PC-3 (cell line): ENCODE data around the gene BRD4. TPM values are rescaled to one million over a fixed set of nuclear protein-coding genes. Genes with fewer than 3 reads are reported as not detected.

Experiments
- ATAC-seq: fragments of 200-7000 bp; cut with Tn5 transposase; 2 replicates; pipeline ENCODE4 v1.9.1; 2020; ENCODE audit warnings: mild to moderate bottlenecking, moderate library complexity
- BruUV-seq: library from RNA; stranded (reverse); fragments of 400-500 nt; replicated peaks from 2 replicates; lab custom pipeline; 2021; lab: Mats Ljungman, UMichigan
- CTCF ChIA-PET: fragments of 300-600 bp; sonication (Branson Sonifier 250); formaldehyde crosslinking; loops from one replicate; lab custom pipeline; 2022; ENCODE audit warnings: antibody characterized with exemption; lab: Charles Lee
- POLR2A ChIA-PET: fragments of 300-600 bp; sonication (Branson Sonifier 250); formaldehyde crosslinking; loops from one replicate; lab custom pipeline; 2022; ENCODE audit warnings: antibody characterized with exemption; ENCODE audit not compliant: unreplicated experiment; lab: Charles Lee
- DNase-seq: peaks from one replicate; pipeline ENCODE4 v3.0.0-alpha.2; 2015
- H2AFZ ChIP-seq: fragments of 300-600 bp; sonication (generic); 2 replicates; pipeline ENCODE4 v1.6.0; 2016; ENCODE audit warnings: antibody characterized with exemption, low read length
- H3F3A ChIP-seq: fragments of 300-600 bp; sonication (generic); one replicate; pipeline ENCODE4 v1.6.0; 2017; ENCODE audit warnings: antibody characterized with exemption, low read length, control low read depth, mild to moderate bottlenecking; ENCODE audit not compliant: unreplicated experiment
- H3K27ac ChIP-seq: fragments of 300-600 bp; sonication (generic); 2 replicates; pipeline ENCODE4 v1.5.1; 2016; ENCODE audit warnings: mild to moderate bottlenecking, low read length
- H3K27me3 ChIP-seq: fragments of 300-600 bp; sonication (generic); 2 replicates; pipeline ENCODE4 v1.6.1; 2016; ENCODE audit warnings: low read length, mixed read lengths
- H3K36me3 ChIP-seq: fragments of 300-600 bp; sonication (generic); 2 replicates; pipeline ENCODE4 v1.6.1; 2016; ENCODE audit warnings: low read depth, mixed run types, low read length, mixed read lengths
- H3K4me1 ChIP-seq: fragments of 300-600 bp; sonication (generic); 2 replicates; pipeline ENCODE4 v1.5.1; 2016; ENCODE audit warnings: low read length; ENCODE audit not compliant: insufficient read depth
- H3K4me2 ChIP-seq: fragments of 300-600 bp; sonication (generic); 2 replicates; pipeline ENCODE4 v1.6.0; 2016; ENCODE audit warnings: low read length
- H3K4me3 ChIP-seq: fragments of 300-600 bp; sonication (generic); 2 replicates; pipeline ENCODE4 v1.5.1; 2016; ENCODE audit warnings: mild to moderate bottlenecking, low read length, mixed read lengths
- H3K79me2 ChIP-seq: fragments of 300-600 bp; sonication (generic); 2 replicates; pipeline ENCODE4 v1.6.1; 2017; ENCODE audit warnings: low read length, mixed read lengths
- H3K9ac ChIP-seq: fragments of 300-600 bp; sonication (generic); 2 replicates; pipeline ENCODE4 v1.6.0; 2016; ENCODE audit warnings: mild to moderate bottlenecking, low read length
- H3K9me2 ChIP-seq: fragments of 300-600 bp; sonication (generic); replicated peaks from 2 replicates; pipeline ENCODE4 v1.6.1; 2016; ENCODE audit warnings: mixed run types, low read length, mixed read lengths
- H3K9me3 ChIP-seq: fragments of 300-600 bp; sonication (generic); 2 replicates; pipeline ENCODE4 v1.6.1; 2016; ENCODE audit warnings: low read length, mixed read lengths
- H4K20me1 ChIP-seq: fragments of 300-600 bp; sonication (generic); 2 replicates; pipeline ENCODE4 v1.6.1; 2016; ENCODE audit warnings: low read length, mixed read lengths
- EZH2 ChIP-seq: fragments of 300-600 bp; sonication (generic); IDR thresholded peaks from one replicate; pipeline ENCODE4 v1.6.1; 2017; ENCODE audit warnings: antibody characterized with exemption, mild to moderate bottlenecking, low read length; ENCODE audit not compliant: unreplicated experiment
- EZH2phosphoT487 ChIP-seq: fragments of 300-600 bp; sonication (generic); IDR thresholded peaks from 2 replicates; pipeline ENCODE4 v1.6.1; 2018; ENCODE audit warnings: mild to moderate bottlenecking, antibody characterized with exemption, low read length, borderline replicate concordance
- intact Hi-C: fragments of 100-400 bp; cut with micrococcal nuclease; formaldehyde crosslinking; loops from 2 replicates; pipeline ENCODE4 v1.9.0; 2023
- total RNA-seq: library from RNA; depleted of rRNA; stranded (reverse); fragments of >200 nt; gene quantifications from 2 replicates; pipeline ENCODE4 v1.2.3, GENCODE V29; 2014
- TF ChIP-seq, protein P1 (sequence below): fragments of 300-600 bp; sonication (generic); conservative IDR thresholded peaks from 2 replicates; pipeline ENCODE4 v1.5.1; 2017; ENCODE audit warnings: antibody characterized with exemption, low read depth, mild to moderate bottlenecking, low read length

Gene BRD4
- total RNA-seq, 1 experiment from 2014 or later = 20.9 TPM

DNA sequence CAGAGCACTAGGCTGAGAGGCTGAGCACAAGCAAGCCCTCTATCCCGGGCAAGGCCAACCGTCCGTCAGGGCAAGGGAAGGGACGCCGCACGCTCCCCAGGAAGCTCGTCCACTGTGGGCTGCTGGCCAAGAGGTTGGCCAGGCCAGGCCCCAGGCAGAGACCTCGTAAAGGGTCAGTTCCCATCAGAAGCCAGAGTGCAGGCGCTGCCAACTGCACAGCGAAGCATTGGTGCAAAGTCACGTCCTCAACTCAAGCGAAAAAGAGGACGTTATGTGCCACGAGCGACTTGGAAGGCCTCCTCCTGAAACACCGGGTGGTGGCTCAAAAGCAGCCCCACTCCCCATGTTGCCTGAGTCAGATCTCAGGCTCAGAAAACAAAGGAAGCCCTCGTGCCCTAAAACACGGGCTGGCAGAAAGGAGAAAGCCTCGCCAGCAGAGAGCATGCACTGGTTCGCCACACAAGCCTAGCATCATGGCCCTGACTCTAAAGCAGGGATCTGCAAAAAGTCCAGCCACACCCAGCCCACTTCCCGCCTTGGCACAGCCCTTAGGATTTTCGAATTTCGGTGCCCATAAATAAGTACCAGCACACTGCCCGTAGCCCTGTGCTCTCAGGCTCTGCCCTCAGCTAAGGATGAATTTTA lies 42.6 kb upstream of the BRD4 start:
- Histone ChIP-seq H3K9me2 (no peaks in the 10 kb centered on the region), H4K20me1 (peaks cover 33% of the 10 kb centered on the region), H3K4me1 (peaks cover 11% of the 10 kb centered on the region), H3F3A (no peaks in the 10 kb centered on the region), H3K9me3 (no peaks in the 10 kb centered on the region), H3K27ac (no peak overlapping the region), H2AFZ (no peak overlapping the region), H3K79me2 (peaks cover 78% of the 10 kb centered on the region), H3K36me3 (peaks cover 36% of the 10 kb centered on the region), H3K27me3 (no peaks in the 10 kb centered on the region), H3K9ac (no peak overlapping the region), H3K4me2 (no peak overlapping the region), H3K4me3 (no peak overlapping the region)
- DNase-seq = no peak
- ATAC-seq = no peak
- ChIA-PET CTCF (no interaction called here), POLR2A (no interaction called here)
- BruUV-seq = no TSS peak
- TF ChIP-seq EZH2 = no peak
- intact Hi-C loops = no loop called here

DNA sequence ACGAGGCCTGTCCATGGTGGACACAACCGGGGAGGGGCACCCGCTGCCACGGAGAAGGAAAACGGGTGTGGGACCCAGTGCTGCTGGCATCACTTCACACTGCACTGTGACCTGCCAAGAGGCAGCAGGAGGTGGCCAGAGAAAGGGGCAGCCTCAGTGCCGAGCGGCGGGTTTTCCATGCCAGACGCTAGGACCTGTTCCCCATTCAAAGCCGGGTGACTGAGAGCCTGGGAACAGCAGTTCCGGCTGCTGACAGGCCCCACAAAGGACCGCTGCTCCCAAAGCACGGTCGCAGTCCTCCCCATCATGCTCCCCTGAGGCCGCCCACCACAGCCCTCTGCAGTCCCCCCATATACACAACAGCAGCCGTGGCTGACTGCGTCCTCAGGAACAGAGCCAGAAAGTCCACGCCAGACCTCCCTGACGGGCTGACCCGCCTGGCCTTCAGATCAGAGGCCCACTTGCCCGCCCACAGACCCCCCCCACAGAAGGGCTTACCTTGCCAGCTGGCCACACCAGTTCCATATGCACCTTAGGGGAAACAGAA lies 41.8 kb upstream of the BRD4 start:
- no peaks in the 10 kb centered on the region for H3K27me3 ChIP-seq
- peaks cover 38% of the 10 kb centered on the region for H3K36me3 ChIP-seq
- ChIA-PET CTCF (no interaction called here), POLR2A (no interaction called here)
- H3K4me2 ChIP-seq = no peak overlapping the region
- H3K9ac ChIP-seq = no peak overlapping the region
- H3K4me1 ChIP-seq = peaks cover 11% of the 10 kb centered on the region
- H2AFZ ChIP-seq = no peak overlapping the region
- no peaks in the 10 kb centered on the region for H3F3A ChIP-seq
- no peaks in the 10 kb centered on the region for H3K9me2 ChIP-seq
- TF ChIP-seq, protein P1, sequence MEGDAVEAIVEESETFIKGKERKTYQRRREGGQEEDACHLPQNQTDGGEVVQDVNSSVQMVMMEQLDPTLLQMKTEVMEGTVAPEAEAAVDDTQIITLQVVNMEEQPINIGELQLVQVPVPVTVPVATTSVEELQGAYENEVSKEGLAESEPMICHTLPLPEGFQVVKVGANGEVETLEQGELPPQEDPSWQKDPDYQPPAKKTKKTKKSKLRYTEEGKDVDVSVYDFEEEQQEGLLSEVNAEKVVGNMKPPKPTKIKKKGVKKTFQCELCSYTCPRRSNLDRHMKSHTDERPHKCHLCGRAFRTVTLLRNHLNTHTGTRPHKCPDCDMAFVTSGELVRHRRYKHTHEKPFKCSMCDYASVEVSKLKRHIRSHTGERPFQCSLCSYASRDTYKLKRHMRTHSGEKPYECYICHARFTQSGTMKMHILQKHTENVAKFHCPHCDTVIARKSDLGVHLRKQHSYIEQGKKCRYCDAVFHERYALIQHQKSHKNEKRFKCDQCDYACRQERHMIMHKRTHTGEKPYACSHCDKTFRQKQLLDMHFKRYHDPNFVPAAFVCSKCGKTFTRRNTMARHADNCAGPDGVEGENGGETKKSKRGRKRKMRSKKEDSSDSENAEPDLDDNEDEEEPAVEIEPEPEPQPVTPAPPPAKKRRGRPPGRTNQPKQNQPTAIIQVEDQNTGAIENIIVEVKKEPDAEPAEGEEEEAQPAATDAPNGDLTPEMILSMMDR = no peak
- TF ChIP-seq EZH2 (no peak), EZH2phosphoT487 (no peak)
- no peak overlapping the region for H3K27ac ChIP-seq
- no peaks in the 10 kb centered on the region for H3K9me3 ChIP-seq
- no TSS peak for BruUV-seq
- no peak overlapping the region for H3K4me3 ChIP-seq
- intact Hi-C loops = no loop called here
- DNase-seq (no peak), ATAC-seq (no peak)
- H4K20me1 ChIP-seq = peaks cover 33% of the 10 kb centered on the region
- H3K79me2 ChIP-seq = peaks cover 76% of the 10 kb centered on the region

DNA sequence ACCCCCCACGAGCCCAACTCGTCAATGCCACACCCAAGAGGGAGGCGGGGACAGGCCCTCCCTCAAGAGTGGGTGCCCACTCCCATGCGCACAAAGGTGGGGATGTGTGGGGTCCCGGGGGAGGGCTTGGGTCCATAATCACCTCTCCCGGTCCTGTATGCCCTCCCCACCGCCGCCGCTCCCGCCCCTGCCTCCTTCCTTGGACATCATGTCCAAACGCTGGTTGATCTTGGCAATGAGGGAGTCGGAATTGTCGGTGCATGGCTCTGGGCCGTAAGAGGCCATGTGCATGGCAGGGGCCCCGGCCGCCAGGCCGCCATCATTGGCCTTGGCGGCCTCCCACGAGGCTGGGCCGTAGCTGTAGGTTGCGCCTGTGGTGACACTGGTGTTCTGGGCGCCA lies 41.3 kb upstream of the BRD4 start:
- Histone ChIP-seq H3K27me3 (no peaks in the 10 kb centered on the region), H3K4me3 (no peak overlapping the region), H4K20me1 (peaks cover 33% of the 10 kb centered on the region), H3K79me2 (peaks cover 70% of the 10 kb centered on the region), H3K9ac (no peak overlapping the region), H3K9me3 (no peaks in the 10 kb centered on the region), H3K4me2 (no peak overlapping the region), H2AFZ (no peak overlapping the region), H3K36me3 (peaks cover 43% of the 10 kb centered on the region), H3K27ac (no peak overlapping the region), H3F3A (no peaks in the 10 kb centered on the region), H3K4me1 (peaks cover 11% of the 10 kb centered on the region), H3K9me2 (no peaks in the 10 kb centered on the region)
- BruUV-seq = no TSS peak
- DNase-seq (no peak), ATAC-seq (no peak)
- TF ChIP-seq EZH2 (no peak), EZH2phosphoT487 (no peak)
- TF ChIP-seq, protein P1 = no peak
- ChIA-PET CTCF (no interaction called here), POLR2A (no interaction called here)
- intact Hi-C loops = no loop called here
